NCI-H2227 treated with DMSO at 0.1 percent for 48 hours (cell line): ENCODE measurements around the gene CDK7.
"Not testable (repeated sequence)": the region's sequence is repeated elsewhere in the genome, so short reads cannot be mapped to it uniquely, and the experiment has no call there.

Source experiments
- DNase-seq: peaks from one replicate; lab custom pipeline; 2025; lab: John Stamatoyannopoulos, UW

The CDK7 gene

GRCh38 chr5:69234457-69235268 is at the start of gene CDK7:
Gene CDK7, plus strand, starts transcription at chr5:69234886. Its CDS starts 90 bp downstream, at chr5:69234976.
- peak; percentile 62 for DNase-seq

- no peak for DNase-seq
These were observed 47.3 kb upstream of the CDK7 start for GRCh38 chr5:69187342-69187741.

GRCh38 chr5:69188811-69189161 is 45.9 kb upstream of the CDK7 start:
- DNase-seq, result no peak

- peak; percentile 86 for DNase-seq
These were observed 45.3 kb upstream of the CDK7 start, which contains the start of gene CENPH for GRCh38 chr5:69189162-69190086. Gene CENPH, plus strand, starts transcription at chr5:69189583. Its CDS starts 52 bp downstream, at chr5:69189635.

GRCh38 chr5:69202497-69202896 is 32.2 kb upstream of the CDK7 start:
- DNase-seq, result no peak

GRCh38 chr5:69206528-69207190 is 28.0 kb upstream of the CDK7 start:
- no peak for DNase-seq

GRCh38 chr5:69209602-69210001 is 25.1 kb upstream of the CDK7 start:
- DNase-seq, result no peak

- DNase-seq, result no peak
These were observed 23.5 kb upstream of the CDK7 start for GRCh38 chr5:69211200-69211599.

GRCh38 chr5:69212022-69212421 is 22.7 kb upstream of the CDK7 start:
- no peak for DNase-seq

- no peak for DNase-seq
These were observed 21.0 kb upstream of the CDK7 start for GRCh38 chr5:69213513-69214215.

- DNase-seq, result no peak
These were observed 17.6 kb upstream of the CDK7 start for GRCh38 chr5:69217151-69217511.

GRCh38 chr5:69217548-69218526 is 16.8 kb upstream of the CDK7 start:
- DNase-seq, result peak; percentile 84

- DNase-seq, result no peak
These were observed 14.7 kb upstream of the CDK7 start for GRCh38 chr5:69219939-69220338.

- not testable (repeated sequence) for DNase-seq
These were observed 14.3 kb upstream of the CDK7 start for GRCh38 chr5:69220371-69220770.

GRCh38 chr5:69220833-69221232 is 13.9 kb upstream of the CDK7 start:
- not testable (repeated sequence) for DNase-seq

- DNase-seq, result no peak
These were observed 10.2 kb upstream of the CDK7 start for GRCh38 chr5:69224520-69224919.

- no peak for DNase-seq
These were observed 8.8 kb upstream of the CDK7 start for GRCh38 chr5:69225860-69226259.

- no peak for DNase-seq
These were observed 4.5 kb upstream of the CDK7 start for GRCh38 chr5:69230181-69230580.

GRCh38 chr5:69231281-69231680 is 3.4 kb upstream of the CDK7 start:
- DNase-seq, result no peak

- no peak for DNase-seq
These were observed 2.8 kb upstream of the CDK7 start for GRCh38 chr5:69231851-69232250.

- DNase-seq, result not testable (repeated sequence)
These were observed 2.0 kb downstream of the CDK7 start for GRCh38 chr5:69236733-69237132.
